Ectodermal cell (in vitro differentiated cells): ENCODE measurements around the gene GSTA3.
"Not testable (repeated sequence)": the region's sequence is repeated elsewhere in the genome, so short reads cannot be mapped to it uniquely, and the experiment has no call there.

ENCODE experiments used
- H3K27ac ChIP-seq: 2 replicates; pipeline ENCODE4 v1.7.0; 2013; ENCODE audit warnings: mild to moderate bottlenecking, low read depth, low read length; ENCODE audit not compliant: insufficient read depth, poor library complexity, severe bottlenecking
- H3K27me3 ChIP-seq: 2 replicates; pipeline ENCODE4 v1.7.0; 2013; ENCODE audit warnings: mild to moderate bottlenecking, low read length; ENCODE audit not compliant: insufficient read depth, control insufficient read depth, poor library complexity, severe bottlenecking
- H3K36me3 ChIP-seq: one replicate; pipeline ENCODE4 v1.7.0; 2013; ENCODE audit warnings: low read length; ENCODE audit not compliant: control insufficient read depth, insufficient read depth
- H3K4me1 ChIP-seq: one replicate; pipeline ENCODE4 v1.7.0; 2013; ENCODE audit warnings: low read length; ENCODE audit not compliant: control insufficient read depth, insufficient read depth
- H3K4me3 ChIP-seq: 2 replicates; pipeline ENCODE4 v1.7.0; 2013; ENCODE audit warnings: low read depth, low read length, control low read depth; ENCODE audit not compliant: insufficient read depth
- H3K9me3 ChIP-seq: 2 replicates; pipeline ENCODE4 v1.7.0; 2013; ENCODE audit warnings: mild to moderate bottlenecking, low read length, moderate library complexity; ENCODE audit not compliant: control insufficient read depth
- WGBS, 2 experiments: methylation state at CpG; one replicate each; pipeline ENCODE4 v1.1.7; 2013; ENCODE audit warnings: missing lambda C conversion rate in 2 of 2; 5-methylcytosine and 5-hydroxymethylcytosine counted together

Gene GSTA3

GRCh38 chr6:52887910-52888524, 21.5 kb downstream of the GSTA3 start:
- WGBS, 2 experiments: 91 to 96% methylated on average over 2 to 3 of the region's 3 CpGs

GRCh38 chr6:52881996-52882841, 27.3 kb downstream of the GSTA3 start:
- Histone ChIP-seq H3K36me3 (no peaks in the 10 kb centered on the region), H3K27me3 (no peaks in the 10 kb centered on the region), H3K9me3 (no peaks in the 10 kb centered on the region), H3K4me1 (no peaks in the 10 kb centered on the region), H3K27ac (no peak overlapping the region), H3K4me3 (peak overlapping the region; percentile 27)
- 38 to 41% methylated on average over 16 to 17 of the region's 18 CpGs for WGBS, 2 experiments

More at GRCh38 chr6:52887910-52888524, 21.5 kb downstream of the GSTA3 start:
- no peak overlapping the region for H3K4me3 ChIP-seq
- H3K27me3 ChIP-seq: no peaks in the 10 kb centered on the region
- H3K27ac ChIP-seq: no peak overlapping the region
- H3K9me3 ChIP-seq: no peaks in the 10 kb centered on the region
- no peaks in the 10 kb centered on the region for H3K4me1 ChIP-seq
- H3K36me3 ChIP-seq: no peaks in the 10 kb centered on the region

DNA sequence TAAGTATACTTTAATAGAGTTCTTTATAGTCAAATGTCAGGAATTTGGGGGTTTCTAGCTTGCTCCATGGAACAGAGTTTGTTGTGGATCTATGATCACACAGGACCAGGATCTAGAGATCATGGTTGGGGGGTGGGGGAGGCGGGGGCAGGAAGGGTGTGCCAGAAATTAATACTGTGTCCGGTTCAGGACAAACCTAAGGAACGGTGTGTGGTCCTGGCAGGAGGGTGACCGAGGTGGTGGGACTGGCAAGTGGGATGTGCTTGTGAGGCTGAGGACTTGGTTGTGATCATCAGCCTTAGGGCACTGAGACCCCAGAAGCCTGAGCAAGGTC, 27.9 kb downstream of the GSTA3 start:
- Histone ChIP-seq H3K9me3 (no peaks in the 10 kb centered on the region), H3K36me3 (no peaks in the 10 kb centered on the region), H3K4me3 (no peak overlapping the region), H3K27ac (no peak overlapping the region), H3K4me1 (no peaks in the 10 kb centered on the region), H3K27me3 (no peaks in the 10 kb centered on the region)
- 93 to 97% methylated on average over 4 of the region's 4 CpGs for WGBS, 2 experiments

DNA sequence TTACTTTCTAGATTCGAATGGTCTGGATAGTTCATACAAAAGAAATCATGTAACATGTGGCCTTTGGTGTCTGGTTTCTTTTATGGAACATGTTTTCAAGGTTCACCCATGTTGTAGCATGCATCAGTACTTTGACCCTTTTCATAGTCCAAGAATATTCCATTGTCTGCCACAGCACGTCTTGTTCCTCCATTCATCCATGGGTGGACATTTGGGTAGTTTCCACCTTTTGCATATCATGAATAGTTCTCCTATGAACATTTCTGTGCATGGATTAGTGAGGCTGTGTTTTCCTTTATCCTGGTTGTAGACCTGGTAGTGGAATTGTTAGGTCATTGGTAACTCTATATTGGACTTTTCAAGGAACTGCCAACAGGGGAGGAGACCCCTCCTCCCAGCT, 31.7 kb downstream of the GSTA3 start:
- Histone ChIP-seq H3K4me1 (no peaks in the 10 kb centered on the region), H3K4me3 (no peak overlapping the region), H3K27me3 (no peaks in the 10 kb centered on the region), H3K27ac (no peak overlapping the region), H3K36me3 (no peaks in the 10 kb centered on the region), H3K9me3 (no peaks in the 10 kb centered on the region)
- WGBS, 2 experiments: 86 to 98% methylated on average over 2 of the region's 2 CpGs

- Histone ChIP-seq H3K27ac (no peak overlapping the region), H3K4me3 (no peak overlapping the region)
- 87 to 94% methylated on average over 2 of the region's 3 CpGs for WGBS, 2 experiments
Measured at GRCh38 chr6:52877168-52877567, 32.3 kb downstream of the GSTA3 start.

GRCh38 chr6:52876056-52876787, 33.3 kb downstream of the GSTA3 start:
- Histone ChIP-seq H3K9me3 (no peaks in the 10 kb centered on the region), H3K27ac (no peak overlapping the region), H3K36me3 (no peaks in the 10 kb centered on the region), H3K27me3 (no peaks in the 10 kb centered on the region), H3K4me1 (no peaks in the 10 kb centered on the region), H3K4me3 (no peak overlapping the region)
- WGBS, 2 experiments: 93 to 95% methylated on average over 7 of the region's 7 CpGs

More at GRCh38 chr6:52877168-52877567, 32.3 kb downstream of the GSTA3 start:
- Histone ChIP-seq H3K27me3 (no peaks in the 10 kb centered on the region), H3K36me3 (no peaks in the 10 kb centered on the region), H3K9me3 (no peaks in the 10 kb centered on the region), H3K4me1 (no peaks in the 10 kb centered on the region)

DNA sequence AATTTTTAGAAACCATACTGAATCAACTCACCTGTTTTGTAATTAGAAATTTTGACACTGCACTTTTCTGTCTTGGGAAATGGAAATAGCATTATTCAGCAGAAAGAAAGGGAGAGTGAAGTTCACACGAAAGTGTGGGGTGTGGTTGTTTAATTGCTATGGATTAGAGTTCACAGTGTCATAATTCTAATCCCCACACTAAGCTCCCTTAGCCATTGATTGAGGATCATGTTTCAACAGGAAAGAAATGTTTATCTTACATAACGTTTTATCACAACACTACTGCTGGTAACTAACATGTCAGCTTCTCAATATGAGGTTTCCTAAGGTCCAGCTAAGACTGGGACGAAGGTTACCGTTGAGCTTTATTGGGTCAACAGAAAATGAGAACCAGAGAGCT, 37.5 kb downstream of the GSTA3 start:
- no peaks in the 10 kb centered on the region for H3K9me3 ChIP-seq
- no peak overlapping the region for H3K27ac ChIP-seq
- 92 to 99% methylated on average over 3 to 4 of the region's 4 CpGs for WGBS, 2 experiments
- no peaks in the 10 kb centered on the region for H3K4me1 ChIP-seq
- H3K27me3 ChIP-seq: no peaks in the 10 kb centered on the region
- no peaks in the 10 kb centered on the region for H3K36me3 ChIP-seq
- H3K4me3 ChIP-seq: no peak overlapping the region

- Histone ChIP-seq H3K27me3 (no peaks in the 10 kb centered on the region), H3K4me1 (no peaks in the 10 kb centered on the region), H3K9me3 (no peaks in the 10 kb centered on the region), H3K27ac (no peak overlapping the region), H3K36me3 (no peaks in the 10 kb centered on the region), H3K4me3 (no peak overlapping the region)
- WGBS, 2 experiments: 78 to 95% methylated on average over 3 of the region's 3 CpGs
Measured at GRCh38 chr6:52871621-52872020, 37.9 kb downstream of the GSTA3 start.

- H3K4me3 ChIP-seq: not testable (repeated sequence)
Measured at GRCh38 chr6:52870335-52871091, 39.0 kb downstream of the GSTA3 start.

DNA sequence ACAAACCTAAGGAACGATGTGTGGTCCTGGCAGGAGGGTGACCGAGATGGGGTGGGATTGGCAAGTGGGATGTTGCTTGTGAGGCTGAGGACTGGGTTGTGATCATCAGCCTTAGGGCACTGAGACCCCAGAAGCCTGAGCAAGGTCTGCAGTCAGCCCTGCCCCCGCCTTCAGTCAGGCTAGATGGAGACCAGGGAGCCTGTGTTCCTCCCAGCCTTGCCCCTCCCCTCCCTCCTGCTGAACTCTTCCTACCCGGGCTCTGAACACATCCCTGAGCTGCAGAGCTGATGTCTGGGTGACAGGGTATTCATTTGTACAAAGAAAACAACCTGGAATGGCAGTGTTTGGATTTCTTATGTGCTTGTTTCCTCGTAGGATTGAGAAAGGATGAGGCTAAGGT, 40.6 kb downstream of the GSTA3 start:
- WGBS, 2 experiments: 61 to 76% methylated on average over 4 to 5 of the region's 5 CpGs
- not testable (repeated sequence) for H3K4me1 ChIP-seq

More at GRCh38 chr6:52870335-52871091, 39.0 kb downstream of the GSTA3 start:
- H3K9me3 ChIP-seq, H3K27ac ChIP-seq, H3K27me3 ChIP-seq, H3K4me1 ChIP-seq, H3K36me3 ChIP-seq: not testable (repeated sequence)
- 91 to 99% methylated on average over 3 of the region's 3 CpGs for WGBS, 2 experiments

More for the DNA sequence above, 40.6 kb downstream of the GSTA3 start:
- not testable (repeated sequence) for H3K9me3 ChIP-seq, H3K27ac ChIP-seq, H3K27me3 ChIP-seq, H3K4me3 ChIP-seq, H3K36me3 ChIP-seq
